HG03064 (cell line): ENCODE measurements around the gene PRKCA.

Experiments used
- ATAC-seq: cut with Tn5 transposase; IDR thresholded peaks from one replicate; pipeline ENCODE4 v1.9.1; 2021; ENCODE audit warnings: low read depth; ENCODE audit not compliant: unreplicated experiment

Gene PRKCA

DNA sequence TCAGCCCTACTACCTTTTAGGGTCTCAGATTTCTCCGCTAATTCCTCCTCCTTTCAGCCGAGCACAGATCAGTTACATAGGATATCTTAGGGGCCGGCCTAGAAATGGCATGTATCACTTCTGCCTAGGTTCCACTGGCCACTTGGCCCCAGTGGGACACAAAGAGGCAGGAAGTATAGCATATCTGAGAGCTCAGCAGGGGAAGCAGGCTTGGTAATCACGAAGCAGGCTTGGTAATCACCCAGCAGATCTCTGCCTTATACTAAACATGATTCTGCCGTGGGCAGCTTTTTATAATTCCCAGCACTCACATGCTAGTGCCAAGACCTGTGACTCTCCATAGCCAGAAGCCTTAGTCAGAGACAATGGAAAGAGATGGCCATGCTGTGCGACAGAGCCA is 472.9 kb downstream of the PRKCA start:
- no peak for ATAC-seq

DNA sequence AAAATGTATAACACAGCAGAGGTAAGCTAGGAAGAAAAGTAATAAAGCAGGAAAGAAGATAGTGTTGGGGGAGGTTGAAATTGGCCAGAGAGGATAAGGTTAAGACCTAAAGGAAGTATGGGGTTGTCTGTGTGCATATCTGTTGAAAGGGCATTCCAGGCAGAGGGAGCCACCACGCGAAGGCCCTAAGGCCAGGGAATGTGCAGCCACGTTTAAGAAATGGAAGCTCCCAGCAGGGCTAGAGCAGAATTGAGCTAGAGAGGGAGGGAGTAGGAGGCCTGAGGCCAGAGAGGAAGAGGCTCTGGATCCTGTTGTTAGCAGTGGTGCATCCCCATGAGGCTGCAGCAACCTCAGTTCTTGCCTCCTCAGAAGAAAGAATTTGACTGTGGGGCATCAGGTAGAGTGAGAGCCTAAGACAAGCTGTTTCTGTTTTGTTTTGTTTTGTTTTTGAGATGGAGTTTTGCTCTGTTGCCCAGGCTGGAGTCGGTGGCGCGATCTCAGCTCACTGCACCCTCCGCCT is 473.5 kb downstream of the PRKCA start:
- no peak for ATAC-seq

DNA sequence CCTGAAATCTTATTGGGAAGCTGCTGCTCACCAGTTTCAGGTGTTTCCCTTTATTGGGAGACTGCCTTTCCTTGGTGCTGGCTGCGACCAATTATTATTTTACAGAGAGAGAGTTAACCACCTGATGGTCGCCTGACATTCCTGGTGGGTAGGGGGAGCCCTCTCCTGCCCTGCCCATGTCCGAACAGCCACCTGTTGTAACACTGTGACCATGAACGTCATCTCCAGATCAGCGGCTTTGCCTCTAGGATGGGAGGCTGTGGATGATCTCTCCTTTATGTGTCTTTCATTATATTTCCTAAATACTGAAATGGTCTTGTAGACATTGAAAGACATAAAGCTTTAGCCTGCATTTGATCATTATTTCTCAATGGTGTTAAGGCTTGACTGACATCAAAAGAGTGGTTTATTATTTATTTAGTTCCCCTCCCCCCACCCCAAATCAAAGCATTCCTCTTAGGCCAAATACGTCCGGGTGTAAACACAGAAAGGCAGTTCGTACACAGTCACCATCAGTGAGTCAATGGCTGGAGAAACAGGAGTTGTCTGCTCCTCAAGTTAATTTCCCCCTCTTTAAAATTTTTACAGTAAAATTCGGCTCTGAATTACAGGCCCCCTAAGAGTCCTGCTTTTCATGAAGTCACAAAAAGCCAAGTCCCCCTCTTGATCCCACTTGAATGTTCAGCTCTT is 474.7 kb downstream of the PRKCA start:
- ATAC-seq: no peak

DNA sequence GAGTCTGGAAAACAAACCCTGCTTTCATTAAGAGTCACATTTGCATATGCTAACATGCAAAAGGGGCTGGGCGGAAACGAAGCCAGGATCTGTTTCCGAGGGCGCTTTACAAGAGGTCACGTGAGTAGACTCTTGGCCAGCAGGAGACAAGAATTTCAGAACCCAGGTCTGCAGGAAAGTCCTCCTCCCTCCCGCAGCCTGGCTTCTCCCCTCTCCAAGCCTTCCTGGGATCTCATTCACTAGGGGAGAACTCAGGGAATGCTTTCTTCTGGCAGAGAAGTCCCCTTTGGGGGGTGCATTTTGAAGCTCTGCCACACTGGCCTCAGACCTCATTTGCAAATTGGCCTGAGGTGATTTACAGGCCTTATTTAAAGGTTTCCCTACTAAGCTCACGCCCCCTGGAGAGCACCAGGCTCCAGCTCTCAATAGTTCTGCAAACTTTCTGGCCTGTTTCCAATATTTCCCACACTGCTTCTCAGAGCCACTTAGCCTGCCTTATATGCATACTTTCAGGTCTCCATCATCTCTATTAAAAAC is 475.3 kb downstream of the PRKCA start:
- no peak for ATAC-seq

DNA sequence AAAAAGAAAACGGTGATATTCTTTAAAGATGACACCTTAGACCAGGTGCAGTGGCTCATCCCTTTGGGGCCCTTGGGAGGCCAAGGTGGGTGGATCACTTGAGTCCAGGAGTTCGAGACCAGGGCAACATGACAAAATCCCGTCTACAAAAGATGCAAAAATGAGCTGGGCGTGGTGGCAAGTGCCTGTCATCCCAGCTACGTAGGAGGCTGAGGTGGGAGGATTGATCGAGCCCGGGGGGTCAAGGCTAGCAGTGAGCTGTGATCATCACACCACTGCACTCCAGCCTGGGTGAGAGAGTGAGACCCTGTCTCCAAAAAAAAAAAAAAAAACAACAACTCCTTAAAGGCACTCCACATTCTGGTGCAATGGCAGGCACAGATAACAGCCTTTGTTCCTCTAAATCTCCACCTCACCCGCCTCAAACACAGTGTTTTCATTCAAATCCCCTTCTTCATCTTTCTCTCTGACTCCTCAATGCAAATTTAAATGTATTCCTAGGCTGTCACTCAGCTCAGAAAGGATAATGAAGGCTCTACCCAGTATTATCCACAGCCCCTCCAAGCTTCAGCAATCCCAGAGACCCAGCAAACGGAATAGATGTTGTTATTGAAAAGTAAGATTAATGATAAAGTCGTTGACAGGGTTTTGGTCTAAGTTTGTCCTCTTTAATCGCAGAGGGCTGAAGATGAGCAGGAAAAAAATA is 476.3 kb downstream of the PRKCA start:
- ATAC-seq: no peak

DNA sequence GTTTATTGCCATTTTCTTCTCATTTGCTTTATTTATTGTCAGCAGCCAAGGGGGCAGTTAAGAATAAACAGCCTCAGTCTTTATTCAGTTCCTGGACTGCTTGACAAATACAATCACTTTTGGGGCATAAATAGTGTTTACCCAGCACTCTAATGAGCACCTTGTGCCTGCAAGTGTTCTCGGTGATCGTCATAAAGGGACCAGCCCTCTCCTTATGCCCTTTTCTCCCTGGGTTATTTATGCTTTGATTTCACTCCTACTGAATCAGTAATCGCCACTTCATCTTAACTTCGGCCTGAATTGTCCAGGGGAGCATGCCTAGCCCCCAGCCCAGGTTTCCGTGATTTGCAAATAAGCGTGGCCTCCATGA is 476.8 kb downstream of the PRKCA start:
- ATAC-seq: no peak

DNA sequence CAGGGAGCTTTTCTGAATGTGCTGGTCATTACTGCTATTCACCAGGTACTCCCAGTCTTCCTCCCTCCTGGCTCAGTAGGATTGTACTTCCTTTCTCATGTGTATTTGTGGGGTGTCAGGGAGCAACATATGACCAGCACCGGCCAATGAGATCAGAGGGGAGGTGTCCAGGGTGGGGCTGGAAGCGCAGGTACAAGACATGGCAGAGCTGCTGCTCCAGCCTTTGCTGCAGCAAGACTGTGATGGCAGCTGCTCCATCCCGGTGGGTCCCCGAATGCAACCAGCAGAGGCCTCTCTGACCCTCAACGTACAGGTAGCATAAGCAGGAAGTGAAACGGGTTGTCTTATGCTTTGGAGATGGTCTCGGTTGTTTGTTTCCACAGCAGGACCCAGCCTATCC is 478.7 kb downstream of the PRKCA start:
- ATAC-seq: no peak

DNA sequence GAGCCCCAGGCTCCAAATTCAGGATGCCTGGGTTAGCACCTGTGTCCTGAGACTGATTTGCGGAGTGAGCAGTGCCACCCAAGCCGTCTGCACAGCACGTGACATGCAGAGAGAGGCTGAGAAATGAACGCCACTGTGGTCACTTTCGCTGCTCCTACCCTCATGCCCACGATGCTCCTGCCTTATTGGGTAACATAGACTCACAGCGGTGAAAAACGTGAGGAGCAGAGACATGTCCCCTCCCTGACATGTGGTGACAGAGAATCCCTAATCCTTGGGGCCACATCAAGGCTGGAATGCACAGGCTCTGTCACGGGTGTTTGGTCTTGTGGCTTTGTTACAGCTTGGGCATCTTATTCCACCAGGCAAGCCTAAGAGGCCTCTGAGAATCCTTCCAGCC is 480.4 kb downstream of the PRKCA start:
- ATAC-seq: no peak

DNA sequence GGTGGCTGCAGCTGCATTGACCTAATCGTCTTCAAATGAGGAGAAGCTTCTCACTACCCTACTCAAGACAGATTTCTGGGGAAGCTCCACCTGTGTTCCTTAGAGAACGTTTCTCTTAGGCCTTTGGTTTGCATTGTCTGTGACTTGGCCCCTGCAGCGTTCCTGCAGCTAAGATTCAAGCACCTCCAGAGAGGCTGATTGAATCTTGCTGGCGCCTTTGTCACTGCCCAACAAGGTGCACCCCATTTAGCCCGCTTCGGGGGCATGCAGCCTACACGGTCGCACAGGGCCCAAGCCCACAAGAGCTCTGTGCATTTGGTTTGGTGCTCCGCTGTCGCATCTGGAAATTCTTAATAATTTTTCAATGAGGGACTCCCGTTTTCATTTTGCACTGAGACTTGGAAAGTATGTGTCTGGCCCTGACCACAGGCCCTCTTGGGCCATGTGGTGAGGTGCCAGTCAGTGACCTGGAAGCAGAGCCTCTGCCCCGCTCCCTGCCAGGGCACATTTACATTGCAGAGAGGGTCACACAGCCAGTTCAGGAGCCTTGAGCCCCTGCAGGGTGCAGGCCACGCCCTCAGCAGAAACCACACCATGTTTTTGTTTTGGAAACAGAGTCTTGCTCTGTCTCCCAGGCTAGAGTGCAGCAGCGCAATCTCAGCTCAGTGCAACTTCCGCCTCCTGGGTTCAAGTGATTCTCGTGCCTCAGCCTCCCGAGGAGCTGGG is 481.4 kb downstream of the PRKCA start:
- no peak for ATAC-seq

DNA sequence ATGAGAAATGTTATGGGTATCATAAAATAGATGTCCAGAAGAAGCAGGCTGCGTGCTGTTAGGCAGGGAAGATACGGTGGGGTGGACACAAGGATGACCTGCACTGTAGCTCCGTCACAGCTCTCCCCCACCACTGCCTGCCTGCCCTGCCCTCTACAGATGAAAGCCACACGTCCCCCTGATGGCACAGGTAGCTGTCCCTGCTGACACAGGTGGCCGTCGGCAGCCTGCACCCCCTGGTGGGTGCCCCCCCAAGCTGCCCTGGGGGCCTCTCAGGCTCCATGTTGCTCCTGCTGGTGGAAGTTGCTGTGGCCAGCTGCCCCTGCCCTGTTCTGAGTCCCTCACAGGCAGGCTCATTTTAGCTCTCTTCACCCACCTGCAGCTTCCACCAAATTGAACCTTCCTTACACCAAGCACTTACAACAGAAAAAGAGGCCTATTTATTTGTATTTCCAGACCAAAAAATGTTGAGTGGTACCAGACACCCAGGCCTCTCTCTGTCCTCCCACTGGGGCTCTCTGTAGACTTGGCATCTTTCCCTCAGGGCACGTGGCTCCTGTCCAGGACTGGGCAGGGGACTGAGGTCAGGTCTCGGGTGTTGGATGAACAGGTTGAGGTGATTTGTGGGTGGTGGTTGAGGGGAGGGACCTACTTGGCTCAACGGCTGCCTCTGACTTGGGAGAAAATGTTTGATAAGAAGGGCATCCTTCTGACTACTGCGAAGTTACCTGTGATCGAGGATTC is 482.4 kb downstream of the PRKCA start:
- no peak for ATAC-seq

DNA sequence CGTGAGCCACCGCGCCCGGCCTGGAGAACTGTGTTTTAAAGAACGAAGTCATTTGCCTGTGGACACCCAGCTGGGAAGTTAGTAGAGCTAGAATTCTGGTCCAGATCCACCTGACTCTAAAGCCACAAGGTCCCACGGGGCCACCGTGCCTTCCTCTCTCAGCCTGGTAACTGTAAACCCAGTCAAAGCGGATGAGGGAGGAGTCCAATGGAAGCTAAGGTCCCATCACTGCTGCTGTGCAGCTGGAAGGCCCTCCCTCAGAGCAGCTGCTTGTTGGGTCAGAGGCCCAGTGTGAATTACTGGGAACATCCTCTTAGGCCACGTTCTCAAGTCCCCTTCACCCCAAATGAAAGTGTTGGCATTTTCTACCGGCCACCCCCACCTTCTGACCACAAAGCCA is 483.7 kb downstream of the PRKCA start:
- ATAC-seq: no peak

DNA sequence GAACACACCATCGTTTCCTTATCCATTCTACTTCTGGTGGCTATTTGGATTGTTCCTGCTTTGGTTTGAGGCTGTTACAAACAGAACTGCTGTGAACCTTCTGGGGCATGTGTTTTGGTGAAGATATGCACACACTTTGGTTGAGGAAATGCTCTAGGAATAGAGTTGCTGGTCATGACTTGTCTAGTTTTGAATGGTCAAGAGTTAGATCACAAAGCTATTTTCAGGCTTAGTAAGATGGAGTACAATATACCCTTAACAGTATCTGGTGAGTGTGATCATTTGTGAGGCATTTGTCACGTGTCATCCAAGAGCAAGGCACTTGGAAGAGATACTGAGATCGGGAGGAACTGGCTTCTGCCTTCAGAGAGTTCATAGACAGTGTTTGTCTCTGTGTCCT is 485.5 kb downstream of the PRKCA start:
- no peak for ATAC-seq

DNA sequence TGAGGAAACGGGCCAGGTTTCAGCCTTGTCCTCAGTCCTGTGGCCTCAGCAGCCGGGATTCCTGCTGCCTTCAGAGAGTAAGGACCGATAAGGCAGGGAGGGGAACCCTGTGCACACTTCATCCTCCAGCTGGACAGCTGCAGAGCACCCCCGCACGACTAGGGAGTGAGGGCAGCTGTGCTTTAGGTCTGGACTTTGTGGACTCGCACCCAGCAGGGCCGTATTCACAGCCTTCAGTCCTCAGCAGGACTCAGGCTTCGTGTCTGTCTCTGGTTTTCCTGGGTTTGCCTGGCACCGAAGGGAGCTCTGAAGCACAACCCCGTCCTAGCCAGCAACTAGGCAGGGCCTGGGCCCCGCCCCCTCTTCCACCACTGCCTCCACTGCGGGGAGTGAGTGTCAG is 486.7 kb downstream of the PRKCA start:
- no peak for ATAC-seq

DNA sequence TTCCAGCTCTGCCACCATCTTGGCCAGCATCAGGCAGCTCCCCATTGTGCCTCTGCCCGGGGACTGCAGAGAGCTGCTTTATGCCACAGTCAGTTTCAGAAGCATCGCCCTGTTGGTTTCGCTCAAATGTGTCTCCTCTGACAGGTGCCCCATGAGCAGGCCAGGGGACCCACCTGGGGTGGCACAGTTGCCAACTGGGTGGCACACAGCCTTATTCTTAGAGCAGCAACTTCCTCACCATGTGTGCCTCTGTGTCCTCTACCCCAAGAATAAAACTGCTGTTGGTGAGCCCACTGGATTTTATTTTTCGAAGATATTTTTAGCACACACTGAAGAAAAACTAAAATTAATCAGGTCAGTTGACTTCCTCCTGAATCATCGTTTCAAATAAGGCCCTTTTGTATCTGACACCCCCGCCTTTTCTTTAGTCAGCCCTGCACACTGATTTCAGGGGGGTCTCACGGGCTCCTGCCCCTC is 487.6 kb downstream of the PRKCA start:
- ATAC-seq: no peak

DNA sequence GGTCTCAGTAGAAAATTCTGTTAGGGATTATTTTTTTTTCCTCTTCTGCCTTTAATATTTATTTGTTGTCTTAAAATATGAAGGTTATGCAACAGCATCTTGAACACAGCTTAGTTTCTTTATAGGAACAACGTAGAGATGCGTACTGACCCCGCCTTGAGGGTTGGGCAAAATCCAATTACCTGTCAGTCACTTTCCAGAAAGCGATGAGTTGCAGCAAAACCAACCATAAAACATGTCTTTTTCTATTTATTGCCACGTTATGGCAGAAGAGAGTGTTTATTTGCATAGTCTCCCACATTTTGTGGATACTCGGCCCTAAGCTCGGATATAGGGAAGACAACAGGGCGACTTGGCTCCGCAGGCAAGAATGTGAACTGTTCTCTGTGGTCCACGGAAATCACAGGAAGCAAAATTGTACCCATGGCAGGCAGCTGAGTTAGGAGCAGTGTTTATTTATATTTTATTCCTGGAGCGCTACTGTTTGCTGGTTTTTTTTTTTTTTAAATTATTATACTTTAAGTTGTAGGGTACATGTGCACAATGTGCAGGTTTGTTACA is 488.2 kb downstream of the PRKCA start:
- ATAC-seq: no peak

DNA sequence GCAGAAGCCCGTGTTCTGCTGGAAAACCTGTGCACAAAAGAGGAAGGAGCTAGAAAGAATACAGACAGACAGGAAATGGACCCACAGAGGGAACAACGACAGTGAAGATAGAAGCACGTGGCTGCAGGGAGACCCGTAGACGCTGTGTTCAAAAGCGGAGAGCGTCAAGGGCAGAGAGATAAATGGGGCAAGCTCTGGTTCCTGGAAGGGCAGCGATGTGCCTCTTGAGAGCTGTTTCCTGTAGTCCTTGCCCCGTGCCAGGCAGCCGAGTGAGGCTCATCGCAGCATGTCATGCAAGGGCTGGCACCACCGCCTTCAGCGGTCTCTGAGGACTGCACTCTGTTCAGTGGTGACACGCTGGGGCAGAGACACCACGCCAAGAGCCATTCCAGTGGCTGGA is 488.9 kb downstream of the PRKCA start:
- ATAC-seq: no peak

DNA sequence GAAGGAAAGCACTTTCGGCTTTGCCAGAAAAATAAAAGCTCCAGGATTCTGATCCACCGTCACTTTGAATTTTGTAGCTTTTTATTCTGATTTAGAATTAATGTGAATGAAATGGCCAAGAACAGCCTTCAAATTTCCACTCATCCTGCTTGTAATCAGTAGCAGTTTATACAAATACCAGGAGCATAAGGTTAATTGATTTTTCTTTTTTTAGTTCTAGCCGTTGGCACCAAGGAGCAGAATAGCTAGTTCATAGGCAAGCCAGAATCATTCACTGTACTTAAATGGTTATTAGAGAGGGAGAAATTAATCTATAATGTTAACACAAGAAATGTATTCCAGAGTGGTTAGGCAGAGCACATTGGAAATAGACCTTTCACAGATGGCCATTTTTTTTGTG is 491.4 kb downstream of the PRKCA start:
- ATAC-seq: no peak

DNA sequence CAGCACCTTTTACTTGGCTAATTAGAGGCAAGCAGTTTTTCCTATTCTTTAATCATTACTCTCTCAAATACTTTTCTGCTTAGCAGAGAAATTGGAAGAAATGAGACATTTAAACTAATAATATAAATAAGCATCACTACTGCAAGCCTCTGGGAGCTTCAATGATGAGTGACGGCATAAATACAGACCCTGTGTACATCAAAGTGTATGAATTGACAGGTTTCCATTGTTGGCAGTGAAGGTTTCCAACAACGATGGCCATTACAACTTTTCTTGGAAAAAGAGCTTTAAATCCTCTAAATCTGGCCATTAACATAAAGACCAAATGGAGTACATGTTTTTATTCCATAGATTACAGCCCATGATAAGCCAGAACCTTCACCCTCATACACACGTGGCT is 493.1 kb downstream of the PRKCA start:
- no peak for ATAC-seq

DNA sequence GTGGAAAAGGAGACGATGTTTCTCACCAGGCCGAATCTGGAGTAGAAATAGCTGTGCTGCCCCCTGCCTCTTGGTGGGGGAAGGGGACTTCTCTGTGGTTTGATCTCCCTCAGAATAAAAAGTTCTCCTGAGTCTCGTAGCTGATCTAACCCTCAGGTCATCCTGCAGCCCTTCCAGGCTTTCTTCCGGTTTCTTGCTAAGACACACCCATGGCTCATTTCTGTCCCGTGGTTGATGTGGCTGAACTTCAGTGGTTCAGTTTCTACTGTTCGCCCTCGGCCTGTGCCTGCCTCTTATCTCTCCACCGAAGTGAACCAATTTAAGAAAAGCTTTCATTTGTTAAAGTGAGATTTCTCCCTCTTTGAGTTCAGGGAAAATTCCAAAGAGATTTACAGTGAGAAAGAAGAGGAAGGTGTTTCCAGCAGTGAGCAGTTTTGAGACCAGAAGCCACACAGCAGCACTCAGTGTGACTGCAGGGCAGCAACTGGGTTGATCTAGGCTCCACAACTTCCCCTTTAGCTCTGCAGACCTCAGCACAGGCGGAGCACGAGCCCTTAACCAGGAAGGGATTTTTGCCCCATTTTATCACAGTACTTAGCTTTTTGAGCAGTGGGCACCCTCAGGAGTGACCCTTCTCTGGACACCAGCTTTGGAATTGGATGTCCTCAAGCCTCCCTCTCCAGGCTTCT is 497.6 kb downstream of the PRKCA start:
- ATAC-seq: no peak

DNA sequence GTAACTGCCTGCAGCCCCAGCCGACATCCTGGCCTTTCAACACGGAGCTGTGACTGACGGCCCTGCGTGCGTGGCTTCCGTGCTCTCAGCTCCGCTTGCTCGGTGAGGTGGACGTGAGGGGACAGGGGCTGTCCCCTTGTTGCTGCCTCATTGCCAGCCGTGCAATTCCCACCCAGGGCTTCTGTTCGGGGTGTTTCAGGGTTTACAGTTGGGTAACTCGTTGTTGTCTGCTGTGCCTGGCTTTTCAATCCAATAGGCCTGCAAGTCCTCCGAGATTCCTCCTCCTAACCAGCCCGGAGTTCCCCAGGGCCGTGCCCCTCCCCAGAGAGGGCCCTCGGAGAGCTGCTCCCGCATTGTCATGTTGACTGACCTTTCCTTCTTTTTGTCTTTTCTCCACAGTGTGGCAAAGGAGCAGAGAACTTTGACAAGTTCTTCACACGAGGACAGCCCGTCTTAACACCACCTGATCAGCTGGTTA is 501.1 kb downstream of the PRKCA start:
- ATAC-seq: no peak
